ENCODE results near the gene GPAT2. TPM values are rescaled to one million over a fixed set of nuclear protein-coding genes. Genes with fewer than 3 reads are reported as not detected.
"Not testable (repeated sequence)": the region's sequence is repeated elsewhere in the genome, so short reads cannot be mapped to it uniquely, and the experiment has no call there.

The GPAT2 gene
- total RNA-seq = 1.1 and 1.7 TPM in 2 replicates

- DNase-seq (ENCODE audit: low read depth); H3K4me3 ChIP-seq (ENCODE audit: low read depth, low read length): not testable (repeated sequence)
Observed at GRCh38 chr2:96034792-96035191, at the start of gene GPAT2. Gene GPAT2, minus strand, starts transcription at chr2:96034916. Its CDS starts 2,557 bp downstream, at chr2:96032359.

- DNase-seq (ENCODE audit: low read depth) = no peak
- no peak overlapping the region for H3K4me3 ChIP-seq (ENCODE audit: low read depth, low read length)
- TF ChIP-seq CTCF (conservative IDR thresholded peaks at IDR 0.05; ENCODE audit: low read depth, low read length) = no peak
Observed at GRCh38 chr2:96083989-96084857, 49.5 kb upstream of the GPAT2 start.

GRCh38 chr2:96083064-96083939, 48.6 kb upstream of the GPAT2 start:
- H3K4me3 ChIP-seq (ENCODE audit: low read depth, low read length) = no peak overlapping the region
- TF ChIP-seq CTCF (conservative IDR thresholded peaks at IDR 0.05; ENCODE audit: low read depth, low read length) = no peak
- no peak for DNase-seq (ENCODE audit: low read depth)

GRCh38 chr2:96082211-96083063, 47.7 kb upstream of the GPAT2 start:
- H3K4me3 ChIP-seq (ENCODE audit: low read depth, low read length) = no peak overlapping the region
- DNase-seq (ENCODE audit: low read depth) = no peak
- TF ChIP-seq CTCF (conservative IDR thresholded peaks at IDR 0.05; ENCODE audit: low read depth, low read length) = no peak

GRCh38 chr2:96081042-96081441, 46.3 kb upstream of the GPAT2 start:
- DNase-seq (ENCODE audit: low read depth) = no peak
- no peak for TF ChIP-seq CTCF (conservative IDR thresholded peaks at IDR 0.05; ENCODE audit: low read depth, low read length)
- no peak overlapping the region for H3K4me3 ChIP-seq (ENCODE audit: low read depth, low read length)

GRCh38 chr2:96075199-96075771, 40.6 kb upstream of the GPAT2 start:
- no peak for DNase-seq (ENCODE audit: low read depth)
- TF ChIP-seq CTCF (conservative IDR thresholded peaks at IDR 0.05; ENCODE audit: low read depth, low read length) = no peak

More at GRCh38 chr2:96075199-96075771, 40.6 kb upstream of the GPAT2 start:
- H3K4me3 ChIP-seq (ENCODE audit: low read depth, low read length) = no peak overlapping the region

Data from epithelial cell of proximal tubule (primary cell).